ENCODE data around the gene GFER.

Gene GFER

GRCh38 chr16:1991588-1991947 lies 7.6 kb downstream of the GFER start:
- no peak for DNase-seq

GRCh38 chr16:1991948-1992703 lies 8.1 kb downstream of the GFER start:
- peak; percentile 49 for DNase-seq

GRCh38 chr16:1992704-1993317 lies 8.8 kb downstream of the GFER start:
- DNase-seq: no peak

- DNase-seq: peak; percentile 35
Observed at GRCh38 chr16:1993731-1994131, 9.7 kb downstream of the GFER start.

GRCh38 chr16:1997494-1998359 lies 13.7 kb downstream of the GFER start:
- DNase-seq: no peak

- DNase-seq: no peak
Observed at GRCh38 chr16:1998360-1998835, 14.4 kb downstream of the GFER start.

- no peak for DNase-seq
Observed at GRCh38 chr16:1998852-1999801, 15.1 kb downstream of the GFER start.

GRCh38 chr16:1999866-2000514 lies 16.0 kb downstream of the GFER start:
- no peak for DNase-seq

GRCh38 chr16:2001035-2001434 lies 17.0 kb downstream of the GFER start:
- no peak for DNase-seq

GRCh38 chr16:2001456-2002355 lies 17.7 kb downstream of the GFER start:
- no peak for DNase-seq

GRCh38 chr16:2002406-2003230 lies 18.6 kb downstream of the GFER start:
- no peak for DNase-seq

GRCh38 chr16:2003231-2003826 lies 19.3 kb downstream of the GFER start:
- no peak for DNase-seq

- DNase-seq: peak; percentile 97
Observed at GRCh38 chr16:2003827-2004641, 20.0 kb downstream of the GFER start.

GRCh38 chr16:2004795-2005517 lies 21.0 kb downstream of the GFER start:
- DNase-seq: no peak

GRCh38 chr16:2005646-2006045 lies 21.7 kb downstream of the GFER start:
- no peak for DNase-seq

GRCh38 chr16:2006317-2006716 lies 22.3 kb downstream of the GFER start:
- DNase-seq: no peak

GRCh38 chr16:2007081-2007836 lies 23.3 kb downstream of the GFER start:
- no peak for DNase-seq

Data from NCI-H69 (cell line).